Measurements from ENCODE around the gene RPL7A. TPM values are rescaled to one million over a fixed set of nuclear protein-coding genes. Genes with fewer than 3 reads are reported as not detected.
A peak's percentile ranks its signal among the peaks of the same experiment; 100 is the strongest.

RPL7A gene
- total and polyA plus RNA-seq, 2 of the 13 experiments (the other 11 are each of a cell fraction or from before 2014, with no cell fraction given): 2,401 to 2,938 TPM

- no peak for TF ChIP-seq ZBTB7A (CRISPR knock-in tag; IDR thresholded peaks at IDR 0.05)
- no peak for TF ChIP-seq ZNF124 (CRISPR knock-in tag; IDR thresholded peaks at IDR 0.05)
- TF ChIP-seq LCORL (IDR thresholded peaks at IDR 0.05): no peak
- TF ChIP-seq LCORL (CRISPR knock-in tag; IDR thresholded peaks at IDR 0.05): peak; percentile 31; the same call in 1 of the 2 replicates
- TF ChIP-seq ZNF17 (CRISPR knock-in tag; IDR thresholded peaks at IDR 0.05): no peak
- TF ChIP-seq ZNF703 (CRISPR knock-in tag; IDR thresholded peaks at IDR 0.05; ENCODE audit: borderline replicate concordance): no peak
- TF ChIP-seq ZNF260 (CRISPR knock-in tag; IDR thresholded peaks at IDR 0.05; ENCODE audit: borderline replicate concordance, low read depth): no peak
- no peak for TF ChIP-seq BRD4 (CRISPR knock-in tag; IDR thresholded peaks at IDR 0.05)
- TF ChIP-seq, protein P1, sequence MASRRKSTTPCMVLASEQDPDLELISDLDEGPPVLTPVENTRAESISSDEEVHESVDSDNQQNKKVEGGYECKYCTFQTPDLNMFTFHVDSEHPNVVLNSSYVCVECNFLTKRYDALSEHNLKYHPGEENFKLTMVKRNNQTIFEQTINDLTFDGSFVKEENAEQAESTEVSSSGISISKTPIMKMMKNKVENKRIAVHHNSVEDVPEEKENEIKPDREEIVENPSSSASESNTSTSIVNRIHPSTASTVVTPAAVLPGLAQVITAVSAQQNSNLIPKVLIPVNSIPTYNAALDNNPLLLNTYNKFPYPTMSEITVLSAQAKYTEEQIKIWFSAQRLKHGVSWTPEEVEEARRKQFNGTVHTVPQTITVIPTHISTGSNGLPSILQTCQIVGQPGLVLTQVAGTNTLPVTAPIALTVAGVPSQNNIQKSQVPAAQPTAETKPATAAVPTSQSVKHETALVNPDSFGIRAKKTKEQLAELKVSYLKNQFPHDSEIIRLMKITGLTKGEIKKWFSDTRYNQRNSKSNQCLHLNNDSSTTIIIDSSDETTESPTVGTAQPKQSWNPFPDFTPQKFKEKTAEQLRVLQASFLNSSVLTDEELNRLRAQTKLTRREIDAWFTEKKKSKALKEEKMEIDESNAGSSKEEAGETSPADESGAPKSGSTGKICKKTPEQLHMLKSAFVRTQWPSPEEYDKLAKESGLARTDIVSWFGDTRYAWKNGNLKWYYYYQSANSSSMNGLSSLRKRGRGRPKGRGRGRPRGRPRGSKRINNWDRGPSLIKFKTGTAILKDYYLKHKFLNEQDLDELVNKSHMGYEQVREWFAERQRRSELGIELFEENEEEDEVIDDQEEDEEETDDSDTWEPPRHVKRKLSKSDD (CRISPR knock-in tag; IDR thresholded peaks at IDR 0.05; ENCODE audit: low read depth): no peak
- peak; percentile 47; the same call in 1 of the 2 replicates for TF ChIP-seq ARID4A (CRISPR knock-in tag; IDR thresholded peaks at IDR 0.05; ENCODE audit: borderline replicate concordance)
- no peak for TF ChIP-seq MAFK (conservative IDR thresholded peaks at IDR 0.05 in 1 of 2, IDR thresholded peaks at IDR 0.05 in 1 of 2; ENCODE audit: low read length in 2 of 2)
- TF ChIP-seq ZC3H13 (CRISPR knock-in tag; IDR thresholded peaks at IDR 0.05): no peak
- 0 out of 2 replicates have a peak, but pooled peaks have one; percentile 53 for TF ChIP-seq ZNF839 (CRISPR knock-in tag; IDR thresholded peaks at IDR 0.05; ENCODE audit: borderline replicate concordance)
- 0 out of 2 replicates have a peak, but pooled peaks have one; percentile 20 for TF ChIP-seq ZNF274 (CRISPR knock-in tag; IDR thresholded peaks at IDR 0.05)
- TF ChIP-seq NCOA2 (CRISPR knock-in tag; IDR thresholded peaks at IDR 0.05): no peak
- TF ChIP-seq, protein P2, sequence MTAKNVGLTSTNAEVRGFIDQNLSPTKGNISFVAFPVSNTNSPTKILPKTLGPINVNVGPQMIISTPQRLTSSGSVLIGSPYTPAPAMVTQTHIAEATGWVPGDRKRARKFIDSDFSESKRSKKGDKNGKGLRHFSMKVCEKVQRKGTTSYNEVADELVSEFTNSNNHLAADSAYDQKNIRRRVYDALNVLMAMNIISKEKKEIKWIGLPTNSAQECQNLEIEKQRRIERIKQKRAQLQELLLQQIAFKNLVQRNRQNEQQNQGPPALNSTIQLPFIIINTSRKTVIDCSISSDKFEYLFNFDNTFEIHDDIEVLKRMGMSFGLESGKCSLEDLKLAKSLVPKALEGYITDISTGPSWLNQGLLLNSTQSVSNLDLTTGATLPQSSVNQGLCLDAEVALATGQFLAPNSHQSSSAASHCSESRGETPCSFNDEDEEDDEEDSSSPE (CRISPR knock-in tag; IDR thresholded peaks at IDR 0.05): no peak
- no peak for TF ChIP-seq ARID3A (IDR thresholded peaks at IDR 0.05; ENCODE audit: low read depth, low read length)
- no peak for TF ChIP-seq SMC3 (IDR thresholded peaks at IDR 0.05; ENCODE audit: low read length)
Measured at GRCh38 chr9:133384736-133385321, 36.8 kb downstream of the RPL7A start (continued).

All from HepG2 (cell line).